WTC11 (cell line): ENCODE measurements around the gene NUPR1.

Experiments
- SP1 ChIP-seq: sonication (generic); formaldehyde crosslinking; conservative IDR thresholded peaks from 2 replicates; pipeline ENCODE4 v1.8.1; 2022; ENCODE audit warnings: missing genetic modification reagents
- TF ChIP-seq, protein P1 (sequence below): sonication (generic); formaldehyde crosslinking; IDR thresholded peaks from 2 replicates; pipeline ENCODE4 v1.8.1; 2022; ENCODE audit warnings: mild to moderate bottlenecking, moderate library complexity, missing genetic modification reagents

DNA sequence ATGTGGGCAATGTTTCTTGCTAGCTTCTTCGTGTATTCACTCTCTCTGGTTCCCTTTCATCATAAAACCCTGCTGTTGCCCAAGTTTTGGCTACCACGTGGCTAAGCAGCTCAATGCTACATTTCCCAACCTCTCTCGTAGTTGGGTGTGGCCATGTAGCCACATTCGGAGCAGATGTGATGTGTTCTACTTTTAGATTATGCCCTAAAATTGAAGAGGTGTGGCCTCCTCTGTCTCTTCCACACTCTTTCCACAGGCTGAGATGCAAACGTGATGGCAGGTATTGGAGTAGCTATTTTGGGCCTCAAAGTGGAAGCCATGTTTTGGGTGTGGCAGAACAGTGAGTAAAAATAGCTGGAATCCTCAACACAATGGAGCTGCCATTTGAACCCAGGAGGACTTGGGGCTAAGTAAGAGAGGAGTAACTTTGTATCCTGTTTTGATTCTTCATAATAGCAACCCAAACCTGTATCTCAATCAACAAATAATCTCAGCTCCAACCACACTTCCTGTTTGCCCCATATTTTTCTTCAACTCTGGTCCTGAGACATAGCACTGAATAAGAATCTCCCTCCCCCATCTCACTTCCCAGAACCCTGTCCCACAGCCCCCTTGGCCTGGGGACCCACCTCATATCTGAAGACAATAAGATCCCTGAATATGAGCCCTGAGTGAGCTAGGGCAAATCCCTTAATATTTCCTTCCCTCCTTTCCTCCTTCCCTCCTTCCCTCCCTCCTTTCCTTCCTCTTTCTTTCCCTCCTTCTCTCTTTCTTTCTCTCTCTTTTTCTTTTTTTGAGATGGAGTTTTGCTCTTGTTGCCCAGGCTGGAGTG is 4.0 kb downstream of the NUPR1 start:
- no peak for TF ChIP-seq SP1
- TF ChIP-seq, protein P1, sequence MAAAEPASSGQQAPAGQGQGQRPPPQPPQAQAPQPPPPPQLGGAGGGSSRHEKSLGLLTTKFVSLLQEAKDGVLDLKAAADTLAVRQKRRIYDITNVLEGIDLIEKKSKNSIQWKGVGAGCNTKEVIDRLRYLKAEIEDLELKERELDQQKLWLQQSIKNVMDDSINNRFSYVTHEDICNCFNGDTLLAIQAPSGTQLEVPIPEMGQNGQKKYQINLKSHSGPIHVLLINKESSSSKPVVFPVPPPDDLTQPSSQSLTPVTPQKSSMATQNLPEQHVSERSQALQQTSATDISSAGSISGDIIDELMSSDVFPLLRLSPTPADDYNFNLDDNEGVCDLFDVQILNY (CRISPR knock-in tag): no peak
